ENCODE measurements around the gene NTRK2. TPM values are rescaled to one million over a fixed set of nuclear protein-coding genes. Genes with fewer than 3 reads are reported as not detected.

Gene NTRK2
- total and polyA plus RNA-seq, 2 donors = 2.7 to 5.0 TPM

GRCh38 chr9:85024374-85024773 is 354.8 kb downstream of the NTRK2 start:
- WGBS = 70% methylated on average over 3 of the region's 3 CpGs
- Histone ChIP-seq H3K27me3 (ENCODE audit: control insufficient read depth in 2 of 2, insufficient read depth in 1 of 2, low read length in 1 of 2) (no peaks in the 10 kb centered on the region), H3K27ac (ENCODE audit: low read depth in 1 of 2, low read length in 1 of 2) (no peak overlapping the region), H3K4me3 (ENCODE audit: low read length in 2 of 2) (no peak overlapping the region), H3K36me3 (ENCODE audit: control insufficient read depth in 2 of 2, insufficient read depth in 2 of 2, low read length in 1 of 2) (no peaks in the 10 kb centered on the region), H3K4me1 (ENCODE audit: control insufficient read depth in 2 of 2, insufficient read depth in 2 of 2, low read length in 2 of 2) (no peaks in the 10 kb centered on the region), H3K9me3 (ENCODE audit: control insufficient read depth in 2 of 2, insufficient read depth in 1 of 2, low read length in 1 of 2) (no peaks in the 10 kb centered on the region)
- DNase-seq (ENCODE audit: low read depth in 6 of 9, low spot score in 9 of 9) = no peak

DNA sequence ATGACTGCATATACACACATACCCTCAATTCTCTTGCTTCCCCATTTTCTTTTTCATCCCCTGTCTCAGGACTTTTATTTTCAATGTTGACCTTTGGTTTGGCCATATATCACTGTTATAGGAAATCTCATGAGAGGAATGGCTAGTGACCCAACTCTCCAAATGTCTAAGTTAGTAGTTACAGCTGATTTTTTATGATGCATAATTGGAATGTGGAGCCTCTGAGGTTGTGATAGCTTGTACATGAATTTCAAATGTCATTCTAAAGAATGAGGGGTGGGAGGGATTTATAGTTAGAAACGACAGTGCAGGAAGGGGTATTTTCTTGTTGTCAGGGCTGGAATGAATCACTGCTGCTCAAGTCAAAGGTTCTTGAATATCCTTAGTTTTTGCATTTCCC is 356.1 kb downstream of the NTRK2 start:
- H3K4me1 ChIP-seq (ENCODE audit: control insufficient read depth in 2 of 2, insufficient read depth in 2 of 2, low read length in 2 of 2) = no peaks in the 10 kb centered on the region
- H3K27me3 ChIP-seq (ENCODE audit: control insufficient read depth in 2 of 2, insufficient read depth in 1 of 2, low read length in 1 of 2) = no peaks in the 10 kb centered on the region
- no peak overlapping the region for H3K4me3 ChIP-seq (ENCODE audit: low read length in 2 of 2)
- H3K9me3 ChIP-seq (ENCODE audit: control insufficient read depth in 2 of 2, insufficient read depth in 1 of 2, low read length in 1 of 2) = no peaks in the 10 kb centered on the region
- no peak overlapping the region for H3K27ac ChIP-seq (ENCODE audit: low read depth in 1 of 2, low read length in 1 of 2)
- H3K36me3 ChIP-seq (ENCODE audit: control insufficient read depth in 2 of 2, insufficient read depth in 2 of 2, low read length in 1 of 2) = no peaks in the 10 kb centered on the region
- WGBS = 27% methylated on average over 1 of the region's 1 CpG
- DNase-seq (ENCODE audit: low read depth in 6 of 9, low spot score in 9 of 9) = no peak

- no peak for DNase-seq (ENCODE audit: low read depth in 6 of 9, low spot score in 9 of 9)
- Histone ChIP-seq H3K9me3 (ENCODE audit: control insufficient read depth in 2 of 2, insufficient read depth in 1 of 2, low read length in 1 of 2) (no peaks in the 10 kb centered on the region), H3K27ac (ENCODE audit: low read depth in 1 of 2, low read length in 1 of 2) (no peak overlapping the region), H3K4me3 (ENCODE audit: low read length in 2 of 2) (no peak overlapping the region), H3K36me3 (ENCODE audit: control insufficient read depth in 2 of 2, insufficient read depth in 2 of 2, low read length in 1 of 2) (no peaks in the 10 kb centered on the region), H3K4me1 (ENCODE audit: control insufficient read depth in 2 of 2, insufficient read depth in 2 of 2, low read length in 2 of 2) (no peaks in the 10 kb centered on the region), H3K27me3 (ENCODE audit: control insufficient read depth in 2 of 2, insufficient read depth in 1 of 2, low read length in 1 of 2) (no peaks in the 10 kb centered on the region)
- 91% methylated on average over 3 of the region's 3 CpGs for WGBS
Observed at GRCh38 chr9:85027870-85028269, 358.3 kb downstream of the NTRK2 start.

- no peak for DNase-seq (ENCODE audit: low read depth in 6 of 9, low spot score in 9 of 9)
- no peaks in the 10 kb centered on the region for H3K9me3 ChIP-seq (ENCODE audit: control insufficient read depth in 2 of 2, insufficient read depth in 1 of 2, low read length in 1 of 2)
- H3K36me3 ChIP-seq (ENCODE audit: control insufficient read depth in 2 of 2, insufficient read depth in 2 of 2, low read length in 1 of 2) = no peaks in the 10 kb centered on the region
- 38% methylated on average over 1 of the region's 1 CpG for WGBS
- no peak overlapping the region for H3K4me3 ChIP-seq (ENCODE audit: low read length in 2 of 2)
- H3K27ac ChIP-seq (ENCODE audit: low read depth in 1 of 2, low read length in 1 of 2) = no peak overlapping the region
- H3K27me3 ChIP-seq (ENCODE audit: control insufficient read depth in 2 of 2, insufficient read depth in 1 of 2, low read length in 1 of 2) = no peaks in the 10 kb centered on the region
- H3K4me1 ChIP-seq (ENCODE audit: control insufficient read depth in 2 of 2, insufficient read depth in 2 of 2, low read length in 2 of 2) = no peaks in the 10 kb centered on the region
Observed at GRCh38 chr9:85030316-85030715, 360.8 kb downstream of the NTRK2 start.

GRCh38 chr9:85036496-85036895 is 367.0 kb downstream of the NTRK2 start:
- DNase-seq (ENCODE audit: low read depth in 6 of 9, low spot score in 9 of 9) = no peak
- no peaks in the 10 kb centered on the region for H3K36me3 ChIP-seq (ENCODE audit: control insufficient read depth in 2 of 2, insufficient read depth in 2 of 2, low read length in 1 of 2)
- no peak overlapping the region for H3K27ac ChIP-seq (ENCODE audit: low read depth in 1 of 2, low read length in 1 of 2)
- 49% methylated on average over 2 of the region's 2 CpGs for WGBS
- H3K4me1 ChIP-seq (ENCODE audit: control insufficient read depth in 2 of 2, insufficient read depth in 2 of 2, low read length in 2 of 2) = no peaks in the 10 kb centered on the region
- H3K9me3 ChIP-seq (ENCODE audit: control insufficient read depth in 2 of 2, insufficient read depth in 1 of 2, low read length in 1 of 2) = no peaks in the 10 kb centered on the region
- H3K27me3 ChIP-seq (ENCODE audit: control insufficient read depth in 2 of 2, insufficient read depth in 1 of 2, low read length in 1 of 2) = peaks cover 0 to 6% of the 10 kb centered on the region in 2 donors
- H3K4me3 ChIP-seq (ENCODE audit: low read length in 2 of 2) = no peak overlapping the region

DNA sequence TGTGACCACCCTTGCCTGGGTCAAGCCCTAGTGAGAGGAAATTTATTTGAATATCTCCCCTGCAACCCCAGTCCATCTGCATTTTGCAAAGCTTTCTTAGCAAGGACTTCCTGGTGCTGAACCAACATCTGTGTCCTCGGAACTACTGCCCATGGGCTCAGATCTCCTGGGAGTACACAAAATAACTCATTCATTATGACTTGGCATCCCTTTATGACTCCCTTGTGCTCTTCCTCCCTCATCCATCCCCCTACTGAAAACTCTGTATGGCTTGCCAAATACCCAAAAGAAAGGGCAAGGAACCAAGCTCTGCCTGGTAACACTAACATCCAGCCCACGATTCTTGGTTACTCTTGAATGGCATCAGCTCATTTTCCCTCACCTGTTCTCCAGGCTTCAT is 368.5 kb downstream of the NTRK2 start:
- Histone ChIP-seq H3K4me3 (ENCODE audit: low read length in 2 of 2) (no peak overlapping the region), H3K36me3 (ENCODE audit: control insufficient read depth in 2 of 2, insufficient read depth in 2 of 2, low read length in 1 of 2) (no peaks in the 10 kb centered on the region), H3K9me3 (ENCODE audit: control insufficient read depth in 2 of 2, insufficient read depth in 1 of 2, low read length in 1 of 2) (no peaks in the 10 kb centered on the region), H3K4me1 (ENCODE audit: control insufficient read depth in 2 of 2, insufficient read depth in 2 of 2, low read length in 2 of 2) (no peaks in the 10 kb centered on the region), H3K27ac (ENCODE audit: low read depth in 1 of 2, low read length in 1 of 2) (no peak overlapping the region), H3K27me3 (ENCODE audit: control insufficient read depth in 2 of 2, insufficient read depth in 1 of 2, low read length in 1 of 2) (peaks cover 0 to 6% of the 10 kb centered on the region in 2 donors)
- WGBS = 85% methylated on average over 2 of the region's 2 CpGs
- no peak for DNase-seq (ENCODE audit: low read depth in 6 of 9, low spot score in 9 of 9)

GRCh38 chr9:85038824-85039608 is 369.5 kb downstream of the NTRK2 start:
- no peak overlapping the region for H3K27ac ChIP-seq (ENCODE audit: low read depth in 1 of 2, low read length in 1 of 2)
- 80% methylated on average over 9 of the region's 9 CpGs for WGBS
- no peak overlapping the region for H3K4me3 ChIP-seq (ENCODE audit: low read length in 2 of 2)
- no peaks in the 10 kb centered on the region for H3K9me3 ChIP-seq (ENCODE audit: control insufficient read depth in 2 of 2, insufficient read depth in 1 of 2, low read length in 1 of 2)
- no peaks in the 10 kb centered on the region for H3K4me1 ChIP-seq (ENCODE audit: control insufficient read depth in 2 of 2, insufficient read depth in 2 of 2, low read length in 2 of 2)
- no peaks in the 10 kb centered on the region for H3K36me3 ChIP-seq (ENCODE audit: control insufficient read depth in 2 of 2, insufficient read depth in 2 of 2, low read length in 1 of 2)
- peaks cover 0 to 6% of the 10 kb centered on the region in 2 donors for H3K27me3 ChIP-seq (ENCODE audit: control insufficient read depth in 2 of 2, insufficient read depth in 1 of 2, low read length in 1 of 2)
- no peak for DNase-seq (ENCODE audit: low read depth in 6 of 9, low spot score in 9 of 9)

GRCh38 chr9:85040146-85040545 is 370.6 kb downstream of the NTRK2 start:
- Histone ChIP-seq H3K27me3 (ENCODE audit: control insufficient read depth in 2 of 2, insufficient read depth in 1 of 2, low read length in 1 of 2) (peaks cover 0 to 6% of the 10 kb centered on the region in 2 donors), H3K9me3 (ENCODE audit: control insufficient read depth in 2 of 2, insufficient read depth in 1 of 2, low read length in 1 of 2) (no peaks in the 10 kb centered on the region), H3K4me3 (ENCODE audit: low read length in 2 of 2) (no peak overlapping the region), H3K36me3 (ENCODE audit: control insufficient read depth in 2 of 2, insufficient read depth in 2 of 2, low read length in 1 of 2) (no peaks in the 10 kb centered on the region), H3K4me1 (ENCODE audit: control insufficient read depth in 2 of 2, insufficient read depth in 2 of 2, low read length in 2 of 2) (no peaks in the 10 kb centered on the region), H3K27ac (ENCODE audit: low read depth in 1 of 2, low read length in 1 of 2) (no peak overlapping the region)
- no peak for DNase-seq (ENCODE audit: low read depth in 6 of 9, low spot score in 9 of 9)
- 94% methylated on average over 7 of the region's 7 CpGs for WGBS

GRCh38 chr9:85040821-85041465 is 371.4 kb downstream of the NTRK2 start:
- 34% methylated on average over 16 of the region's 16 CpGs for whole genome bisulfite sequencing
- no peaks in the 10 kb centered on the region for H3K36me3 ChIP-seq (ENCODE audit: control insufficient read depth in 2 of 2, insufficient read depth in 2 of 2, low read length in 1 of 2)
- peaks cover 0 to 6% of the 10 kb centered on the region in 2 donors for H3K27me3 ChIP-seq (ENCODE audit: control insufficient read depth in 2 of 2, insufficient read depth in 1 of 2, low read length in 1 of 2)
- no peak overlapping the region for H3K4me3 ChIP-seq (ENCODE audit: low read length in 2 of 2)
- H3K9me3 ChIP-seq (ENCODE audit: control insufficient read depth in 2 of 2, insufficient read depth in 1 of 2, low read length in 1 of 2) = no peaks in the 10 kb centered on the region
- no peaks in the 10 kb centered on the region for H3K4me1 ChIP-seq (ENCODE audit: control insufficient read depth in 2 of 2, insufficient read depth in 2 of 2, low read length in 2 of 2)
- DNase-seq (ENCODE audit: low read depth in 6 of 9, low spot score in 9 of 9) = no peak
- no peak overlapping the region for H3K27ac ChIP-seq (ENCODE audit: low read depth in 1 of 2, low read length in 1 of 2)
